Astrocyte of the cerebellum (primary cell): Measurements from ENCODE around the gene TTLL5.

Experiments used
- DNase-seq: peaks from one replicate; pipeline ENCODE4 v3.0.0-alpha.2; 2011; ENCODE audit warnings: low read depth
- H3K4me3 ChIP-seq: 2 replicates; pipeline ENCODE4 v1.5.1; 2011; ENCODE audit warnings: mild to moderate bottlenecking, low read depth, low read length, moderate library complexity
- CTCF ChIP-seq: IDR thresholded peaks from 2 replicates; pipeline ENCODE4 v1.5.1; 2012; ENCODE audit warnings: low read length, low read depth, moderate library complexity, mild to moderate bottlenecking; ENCODE audit errors: missing control alignments
- in situ Hi-C: cut with HindIII; loops from 2 replicates; pipeline ENCODE4 v1.10.0; 2017; ENCODE audit warnings: low sequenced_read_pairs

TTLL5 gene

GRCh38 chr14:75999511-76000190 is 338.6 kb downstream of the TTLL5 start:
- TF ChIP-seq CTCF: no peak
- DNase-seq: no peak
- in situ Hi-C loops: no loop called here
- H3K4me3 ChIP-seq: no peak overlapping the region

GRCh38 chr14:76002383-76002782 is 341.3 kb downstream of the TTLL5 start:
- no peak overlapping the region for H3K4me3 ChIP-seq
- TF ChIP-seq CTCF: no peak
- in situ Hi-C loops: no loop called here
- no peak for DNase-seq
